HCT116 (cell line): ENCODE results near the gene DCDC2C. TPM values are rescaled to one million over a fixed set of nuclear protein-coding genes. Genes with fewer than 3 reads are reported as not detected.

Source experiments
- ATAC-seq: fragments of 200-7000 bp; cut with Tn5 transposase; 2 replicates; pipeline ENCODE4 v1.9.1; 2020; ENCODE audit warnings: mild to moderate bottlenecking, moderate library complexity
- BruUV-seq: library from RNA; stranded (reverse); fragments of 400-500 nt; replicated peaks from 2 replicates; lab custom pipeline; 2021; lab: Mats Ljungman, UMichigan
- CTCF ChIA-PET: fragments of 300-600 bp; sonication (Branson Sonifier 250); formaldehyde crosslinking; loops from one replicate; lab custom pipeline; 2021; ENCODE audit warnings: antibody characterized with exemption; lab: Charles Lee
- POLR2A ChIA-PET: fragments of 300-600, 350-600 bp; sonication (Branson Sonifier 250); formaldehyde crosslinking; loops from one replicate; lab custom pipeline; 2021; ENCODE audit warnings: antibody characterized with exemption; lab: Charles Lee
- RAD21 ChIA-PET, 2 experiments: fragments of 300-600 bp; sonication (Branson Sonifier 250); formaldehyde crosslinking; loops; one replicate each; lab custom pipeline; 2023; ENCODE audit warnings: low total read pairs in 2 of 2; ENCODE audit not compliant: uncharacterized antibody in 2 of 2, unreplicated experiment in 2 of 2, low non-redundant PET in 1 of 2; lab: Charles Lee
- DNase-seq: peaks from one replicate; pipeline ENCODE4 v3.0.0-alpha.2; 2010; ENCODE audit warnings: low read depth, low spot score
- H2AFZ ChIP-seq: fragments of 200-600 bp; shearing (Covaris generic), sonication (generic); 2 replicates; pipeline ENCODE4 v1.6.1; 2017; ENCODE audit warnings: low read depth, mixed run types, mixed read lengths, antibody characterized with exemption, low read length; ENCODE audit not compliant: poor library complexity, severe bottlenecking
- H3K27ac ChIP-seq: 2 replicates; pipeline ENCODE4 v1.5.1; 2012; ENCODE audit warnings: low read depth, low read length
- H3K27me3 ChIP-seq: fragments of 200-600 bp; sonication (generic); 2 replicates; pipeline ENCODE4 v1.6.1; 2016; ENCODE audit warnings: mixed run types, low read length, mixed read lengths; ENCODE audit not compliant: insufficient read depth
- H3K36me3 ChIP-seq, 2 experiments: fragments of 200-500 bp in 1 of 2; fragments of 200-600 bp in 1 of 2; sonication (Bioruptor generic) in 1 of 2; sonication (generic) in 1 of 2; 2 replicates each; pipeline versions ENCODE4 v1.5.1 to v1.6.1; 2014 to 2016; ENCODE audit warnings: low read length in 2 of 2, inconsistent platforms in 1 of 2, mixed read lengths in 1 of 2, mixed run types in 1 of 2; ENCODE audit not compliant: insufficient read depth in 2 of 2, control insufficient read depth in 1 of 2
- H3K4me1 ChIP-seq, 2 experiments: fragments of 200-600 bp in 1 of 2; sonication (generic) in 1 of 2; 2 replicates each; pipeline versions ENCODE4 v1.5.1 to v1.6.1; 2012 to 2017; ENCODE audit warnings: low read length in 2 of 2, inconsistent platforms in 1 of 2, mild to moderate bottlenecking in 1 of 2, mixed read lengths in 1 of 2, mixed run types in 1 of 2, moderate library complexity in 1 of 2; ENCODE audit not compliant: insufficient read depth in 2 of 2, control insufficient read depth in 1 of 2
- H3K4me2 ChIP-seq: fragments of 200-600 bp; sonication (generic); 2 replicates; pipeline ENCODE4 v1.6.1; 2017; ENCODE audit warnings: mixed run types, low read length, mixed read lengths
- H3K4me3 ChIP-seq, 2 experiments: fragments of 200-600 bp in 1 of 2; sonication (generic) in 1 of 2; replicated peaks in 1 of 2; 2 replicates each; pipeline ENCODE4 v1.5.1; 2011 to 2016; ENCODE audit warnings: low read length in 2 of 2, control low read depth in 1 of 2, low read depth in 1 of 2, mild to moderate bottlenecking in 1 of 2, mixed read lengths in 1 of 2, mixed run types in 1 of 2
- H3K79me2 ChIP-seq: fragments of 200-600 bp; sonication (generic); 2 replicates; pipeline ENCODE4 v1.6.1; 2017; ENCODE audit warnings: mild to moderate bottlenecking, mixed run types, low read length, moderate library complexity, mixed read lengths; ENCODE audit not compliant: insufficient read depth
- H3K9ac ChIP-seq: fragments of 200-600 bp; sonication (generic); 2 replicates; pipeline ENCODE4 v1.6.1; 2016; ENCODE audit warnings: low read length, mixed read lengths
- H3K9me2 ChIP-seq: fragments of 200-600 bp; sonication (generic), shearing (Covaris generic); 2 replicates; pipeline ENCODE4 v1.6.1; 2017; ENCODE audit warnings: mixed run types, mild to moderate bottlenecking, moderate library complexity; ENCODE audit not compliant: insufficient read depth
- H3K9me3 ChIP-seq, 2 experiments: fragments of 200-500 bp in 1 of 2; fragments of 200-600 bp in 1 of 2; sonication (Bioruptor generic) in 1 of 2; sonication (generic) in 1 of 2; 2 replicates each; pipeline ENCODE4 v1.6.1; 2014 to 2017; ENCODE audit warnings: low read length in 2 of 2, mixed read lengths in 2 of 2, inconsistent platforms in 1 of 2, low read depth in 1 of 2, mild to moderate bottlenecking in 1 of 2, mixed run types in 1 of 2, moderate library complexity in 1 of 2; ENCODE audit not compliant: control insufficient read depth in 1 of 2, insufficient read depth in 1 of 2
- H4K20me1 ChIP-seq: fragments of 200-600 bp; sonication (generic), shearing (Covaris generic); 2 replicates; pipeline ENCODE4 v1.6.1; 2017; ENCODE audit warnings: mixed run types, mild to moderate bottlenecking, moderate library complexity; ENCODE audit not compliant: insufficient read depth
- CTCF ChIP-seq, 3 experiments: fragments of 200-600 bp in 1 of 3; sonication (generic) in 1 of 3; IDR thresholded peaks in 2 of 3; conservative IDR thresholded peaks in 1 of 3; 2 replicates each; pipeline ENCODE4 v1.5.1; 2012 to 2017; ENCODE audit warnings: low read depth in 2 of 3, low read length in 2 of 3, antibody characterized with exemption in 1 of 3, borderline replicate concordance in 1 of 3, control low read depth in 1 of 3, mild to moderate bottlenecking in 1 of 3, mixed read lengths in 1 of 3, mixed run types in 1 of 3, moderate library complexity in 1 of 3; ENCODE audit not compliant: insufficient read depth in 1 of 3
- JUND ChIP-seq: IDR thresholded peaks from 2 replicates; pipeline ENCODE4 v1.6.1; 2012
- MAX ChIP-seq: IDR thresholded peaks from 2 replicates; pipeline ENCODE4 v1.6.1; 2012
- POLR2A ChIP-seq: IDR thresholded peaks from 2 replicates; pipeline ENCODE4 v1.7.0; 2011; ENCODE audit warnings: borderline replicate concordance; ENCODE audit not compliant: insufficient read depth, insufficient read length; ENCODE audit errors: extremely low read depth
- SIN3A ChIP-seq: IDR thresholded peaks from 2 replicates; pipeline ENCODE4 v1.6.1; 2012; ENCODE audit warnings: low read depth
- SRF ChIP-seq: IDR thresholded peaks from 2 replicates; pipeline ENCODE4 v1.6.1; 2012; ENCODE audit warnings: low read depth
- TCF7L2 ChIP-seq: IDR thresholded peaks from 2 replicates; pipeline ENCODE4 v1.7.0; 2011; ENCODE audit warnings: borderline replicate concordance, inconsistent platforms; ENCODE audit not compliant: insufficient read depth, insufficient read length; ENCODE audit errors: extremely low read depth
- YY1 ChIP-seq: IDR thresholded peaks from 2 replicates; pipeline ENCODE4 v1.6.1; 2011; ENCODE audit warnings: low read length, low read depth, moderate library complexity, mild to moderate bottlenecking; ENCODE audit not compliant: insufficient replicate concordance; ENCODE audit errors: extremely low read depth
- ZNF274 ChIP-seq: fragments of 200-500 bp; sonication (Bioruptor generic); IDR thresholded peaks from 2 replicates; pipeline ENCODE4 v1.6.1; 2014; ENCODE audit warnings: mild to moderate bottlenecking, low read depth, low read length, inconsistent platforms
- intact Hi-C: fragments of 100-400 bp; cut with micrococcal nuclease; formaldehyde crosslinking; loops from 2 replicates; pipeline ENCODE4 v1.10.0; 2022
- total RNA-seq: library from RNA; stranded (reverse); gene quantifications from one replicate; pipeline ENCODE4 v1.2.1, GENCODE V29; 2021; ENCODE audit not compliant: unreplicated experiment

Gene DCDC2C
- total RNA-seq, 1 experiment from 2014 or later, result not detected

GRCh38 chr2:3857576-3857975 is 154.2 kb downstream of the DCDC2C start:
- Histone ChIP-seq H3K9me3 (no peaks in the 10 kb centered on the region), H3K79me2 (no peaks in the 10 kb centered on the region), H3K36me3 (no peaks in the 10 kb centered on the region), H3K9me2 (no peaks in the 10 kb centered on the region), H3K4me2 (no peak overlapping the region), H3K9ac (no peak overlapping the region), H3K4me3 (no peak overlapping the region)
- intact Hi-C loops, result no loop called here
- POLR2A ChIA-PET, result no interaction called here
- RAD21 ChIA-PET, result no interaction called here
- no peak for ATAC-seq
- TF ChIP-seq MAX, result no peak
- TF ChIP-seq POLR2A, result no peak
- no peak for TF ChIP-seq SIN3A
- TF ChIP-seq TCF7L2, result no peak
- no peak for TF ChIP-seq SRF
- TF ChIP-seq YY1, result no peak
- TF ChIP-seq ZNF274, result no peak
- TF ChIP-seq CTCF (IDR thresholded peaks at IDR 0.05 in 2 of 3, conservative IDR thresholded peaks at IDR 0.05 in 1 of 3; ENCODE audit: borderline replicate concordance in 1 of 3, insufficient read depth in 1 of 3, low read depth in 2 of 3, low read length in 2 of 3), result no peak
- no peak for TF ChIP-seq JUND
- TF ChIP-seq, all 23 proteins: peak for 0
- DNase-seq, result no peak
- H3K4me1 ChIP-seq, result no peaks in the 10 kb centered on the region
- no peaks in the 10 kb centered on the region for H3K27me3 ChIP-seq
- no TSS peak for BruUV-seq
- H2AFZ ChIP-seq, result no peak overlapping the region
- CTCF ChIA-PET, result no interaction called here
- no peak overlapping the region for H3K27ac ChIP-seq
- no peaks in the 10 kb centered on the region for H4K20me1 ChIP-seq
